ENCODE data around the gene TCTN3.

TCTN3 gene

DNA sequence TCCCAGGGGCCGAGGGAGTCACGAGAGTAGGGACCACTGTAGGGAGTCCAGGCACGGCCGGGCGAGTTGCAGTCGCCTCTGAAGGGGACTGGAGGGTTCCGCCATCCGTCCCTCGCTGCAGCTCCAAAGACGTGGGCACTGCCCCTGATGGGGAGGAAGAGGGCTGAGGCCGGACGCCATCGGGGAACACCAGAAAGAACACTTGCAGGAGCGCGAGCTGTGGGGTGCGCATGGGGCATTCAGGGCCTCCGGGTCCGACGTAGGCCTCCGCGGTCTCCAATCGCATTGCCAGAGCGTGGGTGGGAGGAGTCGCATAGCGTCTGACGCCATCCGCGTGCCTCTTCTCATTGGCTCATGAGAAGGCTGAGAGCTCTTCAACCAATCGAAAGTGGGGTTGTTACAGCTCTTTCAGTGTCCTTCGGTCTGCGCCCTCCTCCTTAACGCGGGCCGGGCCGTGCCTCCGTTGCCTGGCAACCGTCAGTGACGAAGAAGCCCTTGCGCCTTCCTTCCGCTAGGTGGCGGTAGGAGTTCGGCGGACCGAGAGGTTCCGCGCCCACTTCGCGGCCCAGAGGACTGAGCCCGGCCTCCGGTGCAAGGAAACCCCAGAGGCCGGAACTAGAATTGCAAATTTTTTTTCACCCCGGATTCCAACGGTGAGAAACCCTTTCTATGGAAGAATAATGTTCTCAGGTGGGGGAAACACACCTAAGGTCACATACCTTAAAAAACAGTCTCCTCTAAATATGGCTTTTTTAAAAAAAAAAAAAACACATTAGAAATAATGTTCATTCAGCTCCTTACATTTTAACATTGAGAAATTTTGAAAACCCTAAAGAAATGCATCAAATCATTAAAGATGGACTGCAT lies at the start of gene TCTN3 (continued):
- TF ChIP-seq ZBTB10 (tag by site-specific recombination; IDR thresholded peaks at IDR 0.05) (peak; percentile 82; the same call in 1 of the 2 replicates), ZSCAN23 (tag by site-specific recombination; IDR thresholded peaks at IDR 0.05) (no peak), ZNF580 (tag by site-specific recombination; IDR thresholded peaks at IDR 0.05) (peak; percentile 28; the same call in 1 of the 2 replicates), ZNF24 (tag by site-specific recombination; IDR thresholded peaks at IDR 0.05) (0 out of 2 replicates have a peak, but pooled peaks have one; percentile 37), SCRT1 (tag by site-specific recombination; IDR thresholded peaks at IDR 0.05; ENCODE audit: borderline replicate concordance) (no peak), ZBTB48 (tag by site-specific recombination; IDR thresholded peaks at IDR 0.05) (peak; percentile 94), ZNF660 (tag by site-specific recombination; IDR thresholded peaks at IDR 0.05) (peak; percentile 97), ZNF791 (tag by site-specific recombination; IDR thresholded peaks at IDR 0.05) (no peak), ZNF169 (tag by site-specific recombination; IDR thresholded peaks at IDR 0.05) (no peak), ZNF121 (tag by site-specific recombination; IDR thresholded peaks at IDR 0.05) (no peak; the same call in 1 of the 2 replicates), ZBTB7A (tag by site-specific recombination; IDR thresholded peaks at IDR 0.05; ENCODE audit: low read depth) (no peak), ZNF529 (tag by site-specific recombination; IDR thresholded peaks at IDR 0.05; ENCODE audit: insufficient replicate concordance) (no peak), INSM2 (tag by site-specific recombination; IDR thresholded peaks at IDR 0.05) (no peak), ZXDB (tag by site-specific recombination; IDR thresholded peaks at IDR 0.05) (peak; percentile 78), ZNF549 (tag by site-specific recombination; IDR thresholded peaks at IDR 0.05) (no peak), ZNF239 (tag by site-specific recombination; IDR thresholded peaks at IDR 0.05) (no peak), ZNF221 (tag by site-specific recombination; IDR thresholded peaks at IDR 0.05; ENCODE audit: borderline replicate concordance) (no peak), ZNF302 (tag by site-specific recombination; IDR thresholded peaks at IDR 0.05; ENCODE audit: low read depth) (no peak), ZBTB1 (tag by site-specific recombination; IDR thresholded peaks at IDR 0.05) (no peak), ZNF623 (tag by site-specific recombination; IDR thresholded peaks at IDR 0.05) (no peak), KLF10 (tag by site-specific recombination; IDR thresholded peaks at IDR 0.05) (peak; percentile 80), ZNF140 (tag by site-specific recombination; IDR thresholded peaks at IDR 0.05) (no peak), ZNF514 (tag by site-specific recombination; IDR thresholded peaks at IDR 0.05) (no peak), ZNF16 (tag by site-specific recombination; IDR thresholded peaks at IDR 0.05; ENCODE audit: low read depth) (no peak), ZSCAN18 (tag by site-specific recombination; IDR thresholded peaks at IDR 0.05) (no peak)
- TF ChIP-seq, protein P1, sequence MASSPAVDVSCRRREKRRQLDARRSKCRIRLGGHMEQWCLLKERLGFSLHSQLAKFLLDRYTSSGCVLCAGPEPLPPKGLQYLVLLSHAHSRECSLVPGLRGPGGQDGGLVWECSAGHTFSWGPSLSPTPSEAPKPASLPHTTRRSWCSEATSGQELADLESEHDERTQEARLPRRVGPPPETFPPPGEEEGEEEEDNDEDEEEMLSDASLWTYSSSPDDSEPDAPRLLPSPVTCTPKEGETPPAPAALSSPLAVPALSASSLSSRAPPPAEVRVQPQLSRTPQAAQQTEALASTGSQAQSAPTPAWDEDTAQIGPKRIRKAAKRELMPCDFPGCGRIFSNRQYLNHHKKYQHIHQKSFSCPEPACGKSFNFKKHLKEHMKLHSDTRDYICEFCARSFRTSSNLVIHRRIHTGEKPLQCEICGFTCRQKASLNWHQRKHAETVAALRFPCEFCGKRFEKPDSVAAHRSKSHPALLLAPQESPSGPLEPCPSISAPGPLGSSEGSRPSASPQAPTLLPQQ (tag by site-specific recombination; IDR thresholded peaks at IDR 0.05) = peak; percentile 62; the same call in 1 of the 2 replicates
- TF ChIP-seq, protein P2, sequence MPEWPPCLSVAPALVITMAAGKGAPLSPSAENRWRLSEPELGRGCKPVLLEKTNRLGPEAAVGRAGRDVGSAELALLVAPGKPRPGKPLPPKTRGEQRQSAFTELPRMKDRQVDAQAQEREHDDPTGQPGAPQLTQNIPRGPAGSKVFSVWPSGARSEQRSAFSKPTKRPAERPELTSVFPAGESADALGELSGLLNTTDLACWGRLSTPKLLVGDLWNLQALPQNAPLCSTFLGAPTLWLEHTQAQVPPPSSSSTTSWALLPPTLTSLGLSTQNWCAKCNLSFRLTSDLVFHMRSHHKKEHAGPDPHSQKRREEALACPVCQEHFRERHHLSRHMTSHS (tag by site-specific recombination; IDR thresholded peaks at IDR 0.05) = no peak

All from HEK293 (cell line).